K562 (cell line): ENCODE data around the gene DHTKD1. TPM values are rescaled to one million over a fixed set of nuclear protein-coding genes. Genes with fewer than 3 reads are reported as not detected.

Experiments
- CCAR2 ChIP-seq: fragments of 200-400 bp; formaldehyde crosslinking; IDR thresholded peaks from 2 replicates; pipeline ENCODE4 v1.6.1; 2017; ENCODE audit warnings: mild to moderate bottlenecking, low read depth, low read length
- FOS ChIP-seq: IDR thresholded peaks from 3 replicates; pipeline ENCODE4 v1.6.1; 2011; ENCODE audit not compliant: insufficient read length; ENCODE audit errors: extremely low read depth
- GTF2F1 ChIP-seq: IDR thresholded peaks from 2 replicates; pipeline ENCODE4 v1.6.1; 2011; ENCODE audit warnings: low read depth, low read length, improper control_type of control experiment
- NUFIP1 ChIP-seq: fragments of 450-650 bp; IDR thresholded peaks from 2 replicates; pipeline ENCODE4 v1.6.1; 2018; ENCODE audit not compliant: partially characterized antibody
- RAD21 ChIP-seq, 2 experiments: fragments of 250-450 bp in 1 of 2; fragments of 450-650 bp in 1 of 2; sonication (Bioruptor Pico) in 1 of 2; formaldehyde crosslinking in 1 of 2; IDR thresholded peaks in 1 of 2; conservative IDR thresholded peaks in 1 of 2; 2 replicates each; pipeline versions ENCODE4 v1.4.0 to v1.8.0; 2020 to 2022; ENCODE audit warnings: mild to moderate bottlenecking in 2 of 2, moderate library complexity in 1 of 2
- RCOR1 ChIP-seq, 2 experiments: IDR thresholded peaks; 2 replicates each; pipeline ENCODE4 v1.6.1; 2012; ENCODE audit warnings: low read depth in 2 of 2, low read length in 2 of 2, borderline replicate concordance in 1 of 2, improper control_type of control experiment in 1 of 2
- ZNF583 ChIP-seq: fragments of 250-450 bp; sonication (Bioruptor Pico); IDR thresholded peaks from 2 replicates; pipeline ENCODE4 v1.4.0; 2020
- ZNF592 ChIP-seq: fragments of 450-650 bp; IDR thresholded peaks from 2 replicates; pipeline ENCODE4 v1.6.1; 2017; ENCODE audit warnings: antibody characterized with exemption, mild to moderate bottlenecking
- polyA plus RNA-seq, 8 experiments: library from polyadenylated mRNA; depleted of rRNA in 4 of 8; stranded (reverse) in 5 of 8; unstranded in 3 of 8; fragments of >200 nt; fragmentation: Nextera tagmentation in 2 of 8; fragmentation: Illumina TruSeq in 1 of 8; extraction: Ambion mirVana in 2 of 8; extraction: Trizol in 1 of 8; gene quantifications; 2 replicates each; pipeline versions ENCODE4 v1.2.1 to v1.2.3, GENCODE V29; 2011 to 2014; ENCODE audit warnings: inconsistent platforms in 1 of 8, missing spikeins in 1 of 8
- total RNA-seq, 7 experiments: library from RNA; depleted of rRNA in 6 of 7; stranded (reverse); fragments of >200 nt in 6 of 7; fragmentation: Illumina TruSeq in 2 of 7; extraction: Trizol in 2 of 7; gene quantifications; 2 replicates each; pipeline versions ENCODE4 v1.2.1 to v1.2.3, GENCODE V29; 2011 to 2021; ENCODE audit warnings: low replicate concordance in 1 of 7

Gene DHTKD1
- total and polyA plus RNA-seq, 9 of the 15 experiments (the other 6 are each of a cell fraction or from before 2014, with no cell fraction given), result 3.1 to 19.7 (median 6.8) TPM

GRCh38 chr10:12130237-12130872, 61.6 kb downstream of the DHTKD1 start (continued):
- TF ChIP-seq RCOR1 (IDR thresholded peaks at IDR 0.05; ENCODE audit: borderline replicate concordance in 1 of 2, low read depth in 2 of 2, low read length in 2 of 2) (peak in 1 of 2 experiments; percentile 42; a peak in 1 of 4 replicates), ZNF583 (no peak), ZNF592 (no peak), CCAR2 (no peak), NUFIP1 (no peak), FOS (no peak), GTF2F1 (no peak), RAD21 (CRISPR knock-in tag; conservative IDR thresholded peaks at IDR 0.05 in 1 of 2, IDR thresholded peaks at IDR 0.05 in 1 of 2) (peak; percentile 20 to 40; a peak in 2 of 4 replicates)
